K562 (cell line): ENCODE data around the gene FAM200A. TPM values are rescaled to one million over a fixed set of nuclear protein-coding genes. Genes with fewer than 3 reads are reported as not detected.

ENCODE experiments used
- EP300 ChIP-seq: IDR thresholded peaks from 2 replicates; pipeline ENCODE4 v1.6.1; 2012; ENCODE audit warnings: low read length, improper control_type of control experiment
- FOXA1 ChIP-seq: fragments of 450-650 bp; IDR thresholded peaks from 2 replicates; pipeline ENCODE4 v1.6.1; 2016; ENCODE audit warnings: mild to moderate bottlenecking, borderline replicate concordance
- KLF1 ChIP-seq: fragments of 450-650 bp; IDR thresholded peaks from 2 replicates; pipeline ENCODE4 v1.6.1; 2016; ENCODE audit warnings: missing genetic modification characterization, missing compliant biosample characterization
- RERE ChIP-seq: sonication (generic); formaldehyde crosslinking; IDR thresholded peaks from 2 replicates; pipeline ENCODE4 v1.8.0; 2023; ENCODE audit warnings: missing genetic modification reagents, mild to moderate bottlenecking, borderline replicate concordance
- RUNX1 ChIP-seq: sonication (generic); IDR thresholded peaks from 2 replicates; pipeline ENCODE4 v1.6.1; 2016; ENCODE audit warnings: antibody characterized with exemption, low read depth
- SRSF3 ChIP-seq: fragments of 200-400 bp; formaldehyde crosslinking; IDR thresholded peaks from 2 replicates; pipeline ENCODE4 v1.6.1; 2016; ENCODE audit warnings: mild to moderate bottlenecking, low read length, moderate library complexity; ENCODE audit not compliant: insufficient read depth
- YY1 ChIP-seq, 3 experiments: IDR thresholded peaks; 2 replicates each; pipeline ENCODE4 v1.6.1; 2011; ENCODE audit warnings: low read length in 2 of 3, mild to moderate bottlenecking in 2 of 3, moderate library complexity in 2 of 3, borderline replicate concordance in 1 of 3, control low read depth in 1 of 3, low read depth in 1 of 3; ENCODE audit not compliant: insufficient read depth in 3 of 3, insufficient replicate concordance in 2 of 3, control insufficient read depth in 1 of 3, insufficient read length in 1 of 3; ENCODE audit errors: extremely low read depth in 1 of 3
- ZC3H8 ChIP-seq: fragments of 450-650 bp; IDR thresholded peaks from 2 replicates; pipeline ENCODE4 v1.6.1; 2017
- polyA plus RNA-seq, 8 experiments: library from polyadenylated mRNA; depleted of rRNA in 4 of 8; stranded (reverse) in 5 of 8; unstranded in 3 of 8; fragments of >200 nt; fragmentation: Nextera tagmentation in 2 of 8; fragmentation: Illumina TruSeq in 1 of 8; extraction: Ambion mirVana in 2 of 8; extraction: Trizol in 1 of 8; gene quantifications; 2 replicates each; pipeline versions ENCODE4 v1.2.1 to v1.2.3, GENCODE V29; 2011 to 2014; ENCODE audit warnings: inconsistent platforms in 1 of 8, missing spikeins in 1 of 8
- total RNA-seq, 7 experiments: library from RNA; depleted of rRNA in 6 of 7; stranded (reverse); fragments of >200 nt in 6 of 7; fragmentation: Illumina TruSeq in 2 of 7; extraction: Trizol in 2 of 7; gene quantifications; 2 replicates each; pipeline versions ENCODE4 v1.2.1 to v1.2.3, GENCODE V29; 2011 to 2021; ENCODE audit warnings: low replicate concordance in 1 of 7
- TF ChIP-seq, protein P1 (sequence below), 2 experiments: fragments of 450-650 bp in 1 of 2; sonication (generic) in 1 of 2; formaldehyde crosslinking in 1 of 2; IDR thresholded peaks; 2 replicates each; pipeline versions ENCODE4 v1.7.1 to v1.9.0; 2016 to 2022; ENCODE audit warnings: inconsistent platforms in 1 of 2, mild to moderate bottlenecking in 1 of 2, missing genetic modification reagents in 1 of 2

The FAM200A gene
- total and polyA plus RNA-seq, 9 of the 15 experiments (the other 6 are each of a cell fraction or from before 2014, with no cell fraction given) = 3.3 to 11.2 (median 8.3) TPM

DNA sequence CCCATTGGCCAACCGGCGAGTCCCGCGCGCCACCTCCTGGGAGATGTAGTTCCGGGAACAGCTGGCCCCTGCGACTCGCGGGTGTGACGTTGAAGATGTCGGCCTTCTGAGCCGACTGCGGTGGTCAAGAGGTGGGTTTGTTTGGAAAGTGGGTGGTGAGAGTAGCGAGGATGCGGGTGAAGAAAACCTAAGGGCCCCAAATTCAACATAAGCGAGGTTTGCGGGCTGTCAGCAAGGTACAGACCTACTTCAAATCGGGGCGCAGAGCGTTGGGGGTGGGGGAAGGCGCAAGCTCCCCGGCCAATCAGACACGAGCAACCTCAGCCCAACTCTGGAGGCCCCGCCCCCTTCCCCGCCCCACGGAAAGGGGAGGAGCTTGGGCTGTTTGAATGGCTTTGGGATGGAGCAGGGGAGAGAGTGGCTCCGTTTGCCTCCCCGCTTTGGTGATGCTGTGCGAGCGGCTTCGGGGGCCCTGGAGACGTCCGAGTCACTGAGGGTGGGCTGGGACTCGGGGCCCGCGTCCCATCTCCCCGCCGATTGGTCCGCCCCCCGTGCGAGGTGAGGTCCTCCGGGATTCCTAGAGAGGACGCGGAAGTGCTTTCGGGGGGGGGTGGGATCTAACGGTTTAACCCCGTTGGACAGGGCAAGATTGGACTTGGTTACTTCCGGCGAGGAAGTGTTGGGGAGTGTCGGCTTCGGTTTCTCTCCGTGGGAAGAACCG, 47.2 kb downstream of the FAM200A start, which contains the start of gene ZKSCAN5 (continued):
- no peak for TF ChIP-seq KLF1 (tag)
- peak in 2 of 3 experiments; percentile 67 to 79 for TF ChIP-seq YY1 (IDR thresholded peaks at IDR 0.05; ENCODE audit: borderline replicate concordance in 1 of 3, control insufficient read depth in 1 of 3, extremely low read depth in 1 of 3, insufficient read depth in 3 of 3, insufficient read length in 1 of 3, insufficient replicate concordance in 2 of 3, low read depth in 1 of 3, low read length in 2 of 3)
- TF ChIP-seq, protein P1, sequence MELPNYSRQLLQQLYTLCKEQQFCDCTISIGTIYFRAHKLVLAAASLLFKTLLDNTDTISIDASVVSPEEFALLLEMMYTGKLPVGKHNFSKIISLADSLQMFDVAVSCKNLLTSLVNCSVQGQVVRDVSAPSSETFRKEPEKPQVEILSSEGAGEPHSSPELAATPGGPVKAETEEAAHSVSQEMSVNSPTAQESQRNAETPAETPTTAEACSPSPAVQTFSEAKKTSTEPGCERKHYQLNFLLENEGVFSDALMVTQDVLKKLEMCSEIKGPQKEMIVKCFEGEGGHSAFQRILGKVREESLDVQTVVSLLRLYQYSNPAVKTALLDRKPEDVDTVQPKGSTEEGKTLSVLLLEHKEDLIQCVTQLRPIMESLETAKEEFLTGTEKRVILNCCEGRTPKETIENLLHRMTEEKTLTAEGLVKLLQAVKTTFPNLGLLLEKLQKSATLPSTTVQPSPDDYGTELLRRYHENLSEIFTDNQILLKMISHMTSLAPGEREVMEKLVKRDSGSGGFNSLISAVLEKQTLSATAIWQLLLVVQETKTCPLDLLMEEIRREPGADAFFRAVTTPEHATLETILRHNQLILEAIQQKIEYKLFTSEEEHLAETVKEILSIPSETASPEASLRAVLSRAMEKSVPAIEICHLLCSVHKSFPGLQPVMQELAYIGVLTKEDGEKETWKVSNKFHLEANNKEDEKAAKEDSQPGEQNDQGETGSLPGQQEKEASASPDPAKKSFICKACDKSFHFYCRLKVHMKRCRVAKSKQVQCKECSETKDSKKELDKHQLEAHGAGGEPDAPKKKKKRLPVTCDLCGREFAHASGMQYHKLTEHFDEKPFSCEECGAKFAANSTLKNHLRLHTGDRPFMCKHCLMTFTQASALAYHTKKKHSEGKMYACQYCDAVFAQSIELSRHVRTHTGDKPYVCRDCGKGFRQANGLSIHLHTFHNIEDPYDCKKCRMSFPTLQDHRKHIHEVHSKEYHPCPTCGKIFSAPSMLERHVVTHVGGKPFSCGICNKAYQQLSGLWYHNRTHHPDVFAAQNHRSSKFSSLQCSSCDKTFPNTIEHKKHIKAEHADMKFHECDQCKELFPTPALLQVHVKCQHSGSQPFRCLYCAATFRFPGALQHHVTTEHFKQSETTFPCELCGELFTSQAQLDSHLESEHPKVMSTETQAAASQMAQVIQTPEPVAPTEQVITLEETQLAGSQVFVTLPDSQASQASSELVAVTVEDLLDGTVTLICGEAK (IDR thresholded peaks at IDR 0.05) = peak; percentile 97
- TF ChIP-seq, protein P1 (CRISPR knock-in tag; IDR thresholded peaks at IDR 0.05) = no peak
- no peak for TF ChIP-seq RUNX1
- 0 out of 2 replicates have a peak, but pooled peaks have one; percentile 72 for TF ChIP-seq ZC3H8
- TF ChIP-seq RERE (CRISPR knock-in tag) = no peak
- no peak for TF ChIP-seq SRSF3
- TF ChIP-seq EP300 = peak; percentile 68
- no peak for TF ChIP-seq FOXA1
